Suprapubic skin (tissue), 3 donors: ENCODE measurements around the gene CDH6.

ENCODE experiments used
- POLR2A ChIP-seq, 2 donors: fragments of 450-650 bp; IDR thresholded peaks; one replicate each; pipeline ENCODE4 v1.6.1; 2017; ENCODE audit warnings: antibody characterized with exemption in 2 of 2, mild to moderate bottlenecking in 2 of 2, moderate library complexity in 2 of 2
- TF ChIP-seq, protein P1 (sequence below), 2 donors: fragments of 200-600 bp in 1 of 2; fragments of 450-650 bp in 1 of 2; sonication (generic) in 1 of 2; IDR thresholded peaks; one replicate each; pipeline ENCODE4 v1.5.1; 2016 to 2019; ENCODE audit warnings: antibody characterized with exemption in 2 of 2, mild to moderate bottlenecking in 1 of 2, moderate library complexity in 1 of 2

DNA sequence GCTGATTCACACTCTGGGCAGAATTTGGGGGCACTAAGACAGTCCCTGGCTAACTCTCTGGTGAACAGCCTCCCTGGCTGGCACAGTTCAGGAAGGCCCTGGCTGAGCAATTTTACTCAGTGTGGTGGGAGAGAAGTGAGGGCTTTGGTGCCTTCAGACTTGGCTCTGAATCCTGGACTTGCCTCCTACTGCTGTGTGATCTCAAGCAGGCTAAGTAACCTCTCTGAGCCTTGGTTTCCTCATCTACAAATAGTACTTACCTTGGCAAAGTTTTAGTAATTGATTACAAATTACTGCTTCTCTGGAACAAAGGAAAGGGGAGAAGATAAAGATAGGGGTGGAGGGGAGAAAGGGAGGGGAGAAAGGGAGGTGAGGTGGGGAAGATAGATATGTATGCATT lies 184.7 kb downstream of the CDH6 start:
- TF ChIP-seq, protein P1, sequence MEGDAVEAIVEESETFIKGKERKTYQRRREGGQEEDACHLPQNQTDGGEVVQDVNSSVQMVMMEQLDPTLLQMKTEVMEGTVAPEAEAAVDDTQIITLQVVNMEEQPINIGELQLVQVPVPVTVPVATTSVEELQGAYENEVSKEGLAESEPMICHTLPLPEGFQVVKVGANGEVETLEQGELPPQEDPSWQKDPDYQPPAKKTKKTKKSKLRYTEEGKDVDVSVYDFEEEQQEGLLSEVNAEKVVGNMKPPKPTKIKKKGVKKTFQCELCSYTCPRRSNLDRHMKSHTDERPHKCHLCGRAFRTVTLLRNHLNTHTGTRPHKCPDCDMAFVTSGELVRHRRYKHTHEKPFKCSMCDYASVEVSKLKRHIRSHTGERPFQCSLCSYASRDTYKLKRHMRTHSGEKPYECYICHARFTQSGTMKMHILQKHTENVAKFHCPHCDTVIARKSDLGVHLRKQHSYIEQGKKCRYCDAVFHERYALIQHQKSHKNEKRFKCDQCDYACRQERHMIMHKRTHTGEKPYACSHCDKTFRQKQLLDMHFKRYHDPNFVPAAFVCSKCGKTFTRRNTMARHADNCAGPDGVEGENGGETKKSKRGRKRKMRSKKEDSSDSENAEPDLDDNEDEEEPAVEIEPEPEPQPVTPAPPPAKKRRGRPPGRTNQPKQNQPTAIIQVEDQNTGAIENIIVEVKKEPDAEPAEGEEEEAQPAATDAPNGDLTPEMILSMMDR (IDR thresholded peaks at IDR 0.05), result no peak
- TF ChIP-seq POLR2A (IDR thresholded peaks at IDR 0.05), result no peak
